ENCODE measurements around the gene RHOU.
A peak's percentile ranks its signal among the peaks of the same experiment; 100 is the strongest.

GRCh38 chr1:228735871-228736586, 750 bp downstream of the RHOU start:
- TF ChIP-seq EZH2 (IDR thresholded peaks at IDR 0.05; ENCODE audit: borderline replicate concordance, low read length) (peak; percentile 41), CTCF (conservative IDR thresholded peaks at IDR 0.05 in 1 of 2, IDR thresholded peaks at IDR 0.05 in 1 of 2; ENCODE audit: extremely low read depth in 1 of 2, insufficient read depth in 1 of 2, low read depth in 1 of 2, low read length in 2 of 2) (no peak)

All from mammary epithelial cell (primary cell).